ENCODE data around the gene RPE. TPM values are rescaled to one million over a fixed set of nuclear protein-coding genes. Genes with fewer than 3 reads are reported as not detected.
A peak's percentile ranks its signal among the peaks of the same experiment; 100 is the strongest.

The RPE gene
- total RNA-seq, result 10 to 100 TPM; 50.2 to 52.6 TPM

DNA sequence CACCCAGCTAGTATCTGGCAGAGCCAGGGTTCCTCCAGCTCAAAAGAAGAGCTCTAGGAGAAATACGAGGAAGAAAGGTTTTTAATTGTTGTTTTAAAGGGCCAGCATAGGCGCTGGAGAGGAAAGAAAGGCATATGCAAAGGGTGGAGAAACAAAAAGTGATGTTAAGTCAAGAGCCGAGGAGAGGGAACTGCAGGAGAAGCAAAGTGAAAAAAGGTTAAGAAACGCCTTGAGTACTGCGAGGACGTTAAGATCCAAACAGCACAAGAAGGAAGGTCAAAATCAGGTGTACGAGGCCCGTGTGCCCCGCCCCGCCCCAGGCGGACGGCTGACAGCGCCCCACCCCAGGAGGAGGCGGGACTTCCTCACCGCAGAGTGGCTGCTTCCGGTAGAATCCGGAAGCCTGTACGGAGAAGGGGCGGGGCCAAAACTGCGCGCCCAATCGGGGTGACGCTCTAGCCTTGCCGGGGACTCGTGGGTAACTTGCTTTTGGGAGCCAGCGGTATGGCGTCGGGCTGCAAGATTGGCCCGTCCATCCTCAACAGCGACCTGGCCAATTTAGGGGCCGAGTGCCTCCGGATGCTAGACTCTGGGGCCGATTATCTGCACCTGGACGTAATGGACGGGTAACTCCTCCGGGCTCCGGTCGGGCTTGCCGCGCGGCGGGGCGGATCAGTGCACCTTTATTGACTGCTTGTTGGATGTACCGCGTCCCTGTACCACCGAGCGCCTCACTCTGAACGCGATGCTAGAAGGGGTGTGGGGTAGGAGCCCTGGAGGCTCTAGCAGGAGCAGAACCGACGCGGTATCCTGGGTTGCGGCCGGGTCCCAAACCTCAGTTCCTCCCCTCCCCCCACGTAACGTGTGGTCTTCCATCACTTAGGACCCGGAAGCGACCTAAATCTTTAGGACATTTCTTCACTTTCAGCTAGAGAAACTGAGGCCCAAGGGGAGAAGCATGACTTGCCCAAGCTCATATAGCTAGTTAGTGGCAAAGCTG is at the start of gene RPE:
Gene RPE, plus strand, starts transcription at position 481 of the 1,000 bp plus-strand sequence. Its CDS starts 24 bp downstream, at position 505.
- Mint-ChIP-seq H3K9me3 (peaks cover 3% of the 10 kb centered on the region), H3K4me1 (peaks cover 43% of the 10 kb centered on the region), H3K27me3 (no peaks in the 10 kb centered on the region), H3K4me3 (peak within 1 kb of the TSS; percentile 92), H3K27ac (peak within 1 kb of the TSS; percentile 96), H3K36me3 (peaks cover 19% of the 10 kb centered on the region)
- DNase-seq, result peak; percentile 95

DNA sequence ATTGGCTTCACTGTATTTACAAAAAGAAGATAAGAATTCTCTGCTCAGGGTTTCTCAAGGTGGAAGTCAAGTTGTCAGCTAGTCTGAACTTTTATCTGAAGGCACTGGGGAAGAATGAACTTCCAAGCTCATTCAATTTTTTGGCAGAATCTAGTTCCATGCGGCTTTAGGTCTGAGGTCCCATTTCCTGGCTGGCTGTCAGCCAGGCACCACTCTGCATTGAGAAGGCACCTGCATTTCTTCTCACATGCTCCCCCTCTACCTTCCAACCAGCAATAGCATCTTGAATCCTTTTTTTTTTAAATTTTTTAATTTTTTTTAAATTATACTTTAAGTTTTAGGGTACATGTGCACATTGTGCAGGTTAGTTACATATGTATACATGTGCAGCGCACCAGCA is 46.2 kb upstream of the RPE start:
- no peaks in the 10 kb centered on the region for H3K36me3 Mint-ChIP-seq
- H3K27me3 Mint-ChIP-seq, result peaks cover 17% of the 10 kb centered on the region
- H3K27ac Mint-ChIP-seq, result no peak overlapping the region
- no peaks in the 10 kb centered on the region for H3K9me3 Mint-ChIP-seq
- DNase-seq, result no peak
- no peak overlapping the region for H3K4me3 Mint-ChIP-seq
- no peaks in the 10 kb centered on the region for H3K4me1 Mint-ChIP-seq

DNA sequence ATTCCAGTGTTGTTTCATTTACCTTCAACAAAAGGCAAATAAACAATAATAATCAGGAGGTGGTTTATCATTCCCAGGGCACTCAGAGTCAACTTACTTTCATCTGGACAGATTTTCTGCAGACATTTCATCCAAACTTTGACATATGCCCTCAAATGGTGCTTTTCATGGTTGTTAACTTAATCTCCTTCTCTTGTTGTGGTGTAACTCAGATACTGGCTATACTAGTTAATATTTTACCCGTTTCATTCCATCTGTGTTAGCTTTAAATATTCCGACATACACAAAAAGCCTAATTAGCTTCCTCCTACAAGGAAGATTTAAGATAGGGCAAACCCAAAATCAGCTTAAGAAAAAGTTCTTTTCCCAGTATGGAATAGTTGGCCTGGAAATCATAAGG is 44.4 kb upstream of the RPE start:
- no peaks in the 10 kb centered on the region for H3K9me3 Mint-ChIP-seq
- H3K27ac Mint-ChIP-seq, result no peak overlapping the region
- H3K4me1 Mint-ChIP-seq, result no peaks in the 10 kb centered on the region
- no peak overlapping the region for H3K4me3 Mint-ChIP-seq
- DNase-seq, result no peak
- H3K27me3 Mint-ChIP-seq, result peaks cover under 1% of the 10 kb centered on the region
- H3K36me3 Mint-ChIP-seq, result no peaks in the 10 kb centered on the region

DNA sequence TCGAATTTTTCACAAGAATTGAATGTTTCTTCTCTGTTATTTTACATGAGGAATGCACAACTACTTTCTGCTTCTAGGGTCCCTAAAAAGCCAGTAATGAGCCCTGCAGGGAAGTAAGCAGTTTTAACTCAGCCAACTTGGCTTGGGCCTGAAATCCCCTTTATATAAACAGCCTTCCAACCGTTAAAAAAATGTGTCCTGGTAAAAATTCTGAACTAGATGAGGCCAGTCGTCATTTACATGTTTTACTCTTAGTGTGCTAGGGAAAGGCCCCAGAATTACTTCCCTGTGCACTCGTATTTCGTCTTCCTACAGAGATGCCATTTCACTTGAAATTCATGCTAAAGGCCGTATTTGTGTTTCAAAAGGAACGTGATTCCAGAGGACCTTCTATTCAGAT is 42.4 kb upstream of the RPE start:
- H3K36me3 Mint-ChIP-seq, result no peaks in the 10 kb centered on the region
- H3K9me3 Mint-ChIP-seq, result no peaks in the 10 kb centered on the region
- no peak overlapping the region for H3K27ac Mint-ChIP-seq
- no peak for DNase-seq
- no peaks in the 10 kb centered on the region for H3K27me3 Mint-ChIP-seq
- no peak overlapping the region for H3K4me3 Mint-ChIP-seq
- no peaks in the 10 kb centered on the region for H3K4me1 Mint-ChIP-seq

DNA sequence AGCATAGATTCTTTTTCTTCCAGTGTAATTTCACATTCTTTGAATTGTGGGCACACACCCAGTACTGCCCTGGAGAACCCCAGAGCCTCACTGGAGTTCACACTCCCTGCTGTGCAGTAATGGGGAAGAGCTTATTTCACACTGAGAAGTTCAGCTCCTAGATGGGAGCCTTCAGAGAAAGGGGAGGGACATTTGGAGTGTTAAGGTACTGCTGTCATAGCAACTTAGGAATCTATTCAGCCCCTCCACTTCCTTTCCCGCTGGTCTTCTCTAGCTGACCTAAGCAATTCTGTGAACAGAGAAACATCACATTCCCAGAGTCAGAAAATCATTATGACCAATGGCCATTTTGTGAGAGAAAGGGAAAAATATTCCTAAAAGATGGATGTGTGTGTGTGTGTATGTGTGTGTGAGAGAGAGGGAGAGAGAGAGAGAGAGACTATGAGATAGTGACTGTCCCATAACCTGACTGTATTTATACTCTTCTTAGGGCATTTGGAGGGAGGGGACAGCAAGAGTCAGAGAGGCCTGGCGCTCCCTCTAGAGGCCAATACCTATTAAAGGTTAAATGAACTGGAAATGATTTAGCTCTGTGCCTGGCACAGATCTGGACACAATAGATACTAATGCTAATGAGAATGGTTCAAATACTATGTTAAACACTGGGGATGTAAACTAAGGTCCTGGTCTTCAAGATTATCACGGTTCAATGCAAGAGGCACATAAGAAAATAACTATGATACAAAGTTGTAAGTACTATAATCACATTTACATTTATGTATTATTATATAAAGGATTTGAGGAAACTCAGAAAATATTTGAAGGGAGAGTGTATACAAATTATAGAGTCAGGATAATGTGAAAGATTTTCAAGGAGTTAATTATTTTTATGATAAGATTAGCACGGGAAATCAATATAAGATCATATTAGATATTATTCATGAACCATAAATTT is 41.5 kb upstream of the RPE start:
- Mint-ChIP-seq H3K27ac (no peak overlapping the region), H3K9me3 (no peaks in the 10 kb centered on the region), H3K4me3 (no peak overlapping the region), H3K27me3 (no peaks in the 10 kb centered on the region), H3K4me1 (no peaks in the 10 kb centered on the region), H3K36me3 (no peaks in the 10 kb centered on the region)
- DNase-seq, result peak; percentile 24

DNA sequence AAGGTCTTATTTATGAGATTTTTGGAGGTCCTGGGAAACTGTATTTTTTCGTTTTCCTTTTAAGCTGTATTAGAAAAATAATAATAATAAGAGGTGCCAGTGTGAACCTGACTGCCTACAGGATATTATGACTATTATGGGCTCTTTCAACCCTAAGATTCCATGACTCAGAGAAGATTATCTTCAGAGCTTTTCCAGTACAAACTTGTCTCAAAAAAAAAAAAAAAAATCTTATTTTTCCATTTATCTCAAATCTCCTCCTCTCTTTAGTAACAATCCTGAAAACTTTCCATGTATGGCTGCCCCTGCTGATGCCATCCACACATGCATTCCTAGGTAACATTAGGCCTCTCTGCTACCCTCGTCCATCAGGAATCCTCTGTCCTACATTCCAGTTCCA is 36.7 kb upstream of the RPE start:
- DNase-seq, result no peak
- H3K4me1 Mint-ChIP-seq, result no peaks in the 10 kb centered on the region
- no peaks in the 10 kb centered on the region for H3K36me3 Mint-ChIP-seq
- H3K27ac Mint-ChIP-seq, result no peak overlapping the region
- no peak overlapping the region for H3K4me3 Mint-ChIP-seq
- no peaks in the 10 kb centered on the region for H3K9me3 Mint-ChIP-seq
- H3K27me3 Mint-ChIP-seq, result peaks cover 3% of the 10 kb centered on the region

DNA sequence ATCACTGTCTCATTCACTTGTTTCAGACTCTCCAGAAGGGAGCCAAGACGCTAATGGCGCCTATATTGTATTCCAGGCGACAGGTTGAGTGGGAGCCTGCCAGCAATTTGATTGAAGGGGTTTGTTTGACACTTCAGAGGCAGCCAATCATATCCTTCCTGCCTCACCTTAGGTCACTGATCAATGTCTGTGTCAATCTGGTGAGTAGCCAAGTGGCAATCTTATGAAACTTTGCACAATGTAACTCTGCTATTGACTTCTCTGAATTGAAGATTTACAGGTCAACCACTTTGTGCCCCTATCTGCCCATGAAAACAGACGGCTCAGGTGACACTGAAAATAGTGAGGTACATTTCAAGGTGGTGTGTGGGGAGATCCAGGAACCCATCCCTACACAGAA is 32.7 kb upstream of the RPE start:
- DNase-seq, result no peak
- Mint-ChIP-seq H3K9me3 (no peaks in the 10 kb centered on the region), H3K4me3 (no peak overlapping the region), H3K4me1 (no peaks in the 10 kb centered on the region), H3K36me3 (no peaks in the 10 kb centered on the region), H3K27me3 (peaks cover 16% of the 10 kb centered on the region), H3K27ac (no peak overlapping the region)

DNA sequence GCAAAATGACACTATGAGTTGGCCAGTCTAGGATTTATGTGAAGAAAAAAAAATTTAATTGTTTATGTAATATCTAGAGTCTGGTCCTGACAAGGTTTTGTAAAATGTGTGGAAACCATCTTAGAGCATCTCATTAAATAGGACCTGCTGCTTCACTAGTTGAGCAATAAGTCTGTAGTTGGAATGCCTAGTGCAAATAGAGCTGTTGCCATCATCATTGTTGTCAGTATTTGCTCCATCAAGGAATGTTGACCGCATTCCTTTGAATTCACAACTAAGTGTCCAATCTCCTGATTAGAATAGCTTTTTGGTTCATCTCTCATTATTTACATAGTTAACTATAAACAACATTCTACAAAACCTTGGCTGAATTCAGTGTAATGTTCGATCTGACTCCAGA is 32.2 kb upstream of the RPE start:
- no peaks in the 10 kb centered on the region for H3K9me3 Mint-ChIP-seq
- H3K4me1 Mint-ChIP-seq, result no peaks in the 10 kb centered on the region
- no peak overlapping the region for H3K27ac Mint-ChIP-seq
- peaks cover 16% of the 10 kb centered on the region for H3K27me3 Mint-ChIP-seq
- no peaks in the 10 kb centered on the region for H3K36me3 Mint-ChIP-seq
- H3K4me3 Mint-ChIP-seq, result no peak overlapping the region
- no peak for DNase-seq

DNA sequence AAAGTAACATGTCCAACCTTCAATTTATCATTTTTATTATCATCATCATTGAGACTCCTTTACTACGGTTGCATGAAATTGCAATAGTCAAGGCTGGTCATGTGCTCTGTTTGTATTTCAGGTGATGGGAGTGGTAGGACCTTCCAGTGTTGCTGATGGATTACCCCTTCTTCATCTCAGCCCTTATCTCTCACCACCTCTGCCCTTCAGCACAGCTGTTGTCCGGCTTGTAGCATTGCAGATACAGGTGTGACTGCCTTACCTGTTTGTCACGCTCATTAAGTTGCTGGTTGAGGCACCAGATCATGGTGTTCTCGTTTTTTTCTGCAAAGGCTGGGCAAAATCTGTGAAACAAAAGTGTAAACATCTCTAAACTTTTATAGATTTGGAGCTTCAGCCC is 31.7 kb upstream of the RPE start:
- Mint-ChIP-seq H3K4me1 (no peaks in the 10 kb centered on the region), H3K4me3 (no peak overlapping the region), H3K27ac (no peak overlapping the region), H3K36me3 (no peaks in the 10 kb centered on the region), H3K27me3 (peaks cover 16% of the 10 kb centered on the region), H3K9me3 (no peaks in the 10 kb centered on the region)
- no peak for DNase-seq

DNA sequence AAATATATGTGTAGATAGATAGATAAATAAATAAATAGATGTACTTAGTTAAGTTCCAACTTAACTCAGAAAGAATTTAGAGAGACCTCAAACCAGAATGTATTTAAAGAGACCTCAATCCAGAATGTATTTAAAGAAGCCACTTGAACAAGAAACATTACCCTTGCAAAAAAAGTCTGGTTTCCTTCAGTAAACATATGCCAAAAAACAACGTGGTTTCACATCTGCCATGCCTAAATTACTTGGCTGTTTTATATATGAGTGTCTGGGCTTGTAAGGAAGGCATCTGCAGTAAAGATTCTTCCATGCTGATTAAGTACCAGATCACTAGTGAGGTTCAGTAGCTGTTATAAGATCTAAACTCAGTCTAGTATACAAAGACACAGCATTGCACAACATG is 29.1 kb upstream of the RPE start:
- H3K27me3 Mint-ChIP-seq, result peaks cover 13% of the 10 kb centered on the region
- H3K4me3 Mint-ChIP-seq, result no peak overlapping the region
- no peak overlapping the region for H3K27ac Mint-ChIP-seq
- no peaks in the 10 kb centered on the region for H3K9me3 Mint-ChIP-seq
- no peak for DNase-seq
- H3K36me3 Mint-ChIP-seq, result no peaks in the 10 kb centered on the region
- no peaks in the 10 kb centered on the region for H3K4me1 Mint-ChIP-seq

DNA sequence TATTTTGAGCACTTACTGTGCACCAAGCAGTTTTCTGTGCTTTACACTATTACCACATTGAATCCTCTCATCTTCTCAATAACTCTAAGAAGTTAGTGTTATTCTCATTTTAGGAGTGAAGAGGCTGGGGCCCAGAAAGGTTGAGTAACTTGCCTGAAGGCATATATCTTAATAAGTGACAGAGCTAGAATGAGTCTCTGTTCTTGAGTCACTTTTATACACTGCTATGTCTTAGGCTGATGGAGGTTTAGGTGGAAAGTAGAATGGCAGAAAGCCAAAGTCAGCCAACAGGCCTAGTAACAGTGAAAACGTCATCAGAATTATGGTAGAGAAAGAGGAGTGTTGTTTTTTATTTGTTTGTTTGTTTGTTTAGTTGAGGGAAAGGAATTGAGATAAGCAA is 27.9 kb upstream of the RPE start:
- DNase-seq, result no peak
- Mint-ChIP-seq H3K36me3 (no peaks in the 10 kb centered on the region), H3K9me3 (no peaks in the 10 kb centered on the region), H3K27me3 (peaks cover 13% of the 10 kb centered on the region), H3K4me3 (no peak overlapping the region), H3K4me1 (no peaks in the 10 kb centered on the region), H3K27ac (no peak overlapping the region)

DNA sequence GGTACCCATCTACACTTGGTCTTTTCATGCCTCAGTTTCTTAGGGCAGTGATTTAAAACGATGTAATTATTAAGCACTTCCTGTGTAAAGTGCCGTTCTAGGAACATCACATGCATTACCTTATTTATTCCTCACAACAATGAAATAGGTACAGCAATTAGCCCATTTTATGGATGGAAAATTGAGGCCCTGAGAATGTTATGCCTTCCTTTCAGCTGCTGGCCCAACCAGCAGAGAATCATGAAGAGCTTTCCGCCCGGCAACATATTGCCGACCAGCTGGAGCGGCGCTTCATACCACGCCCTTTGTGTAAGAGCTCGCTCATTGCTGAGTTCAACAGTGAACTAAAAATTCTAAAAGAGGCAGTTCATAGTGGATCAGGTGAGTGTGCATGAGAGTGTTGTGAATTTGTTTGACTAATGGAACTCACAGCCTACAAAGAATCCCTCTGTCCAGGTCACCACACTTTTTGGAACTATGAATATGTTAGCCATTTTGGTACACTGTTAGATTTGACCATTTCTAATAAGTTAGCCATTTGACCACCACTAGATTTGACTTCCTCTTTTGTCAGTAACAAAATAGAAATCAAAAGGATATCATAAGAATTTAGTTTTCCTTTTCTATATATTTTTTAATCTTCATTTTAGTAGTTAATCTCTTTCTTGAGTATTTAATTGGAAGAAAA is 25.6 kb upstream of the RPE start:
- Mint-ChIP-seq H3K36me3 (no peaks in the 10 kb centered on the region), H3K27me3 (peaks cover 10% of the 10 kb centered on the region), H3K27ac (no peak overlapping the region), H3K4me1 (no peaks in the 10 kb centered on the region), H3K4me3 (no peak overlapping the region), H3K9me3 (no peaks in the 10 kb centered on the region)
- no peak for DNase-seq

DNA sequence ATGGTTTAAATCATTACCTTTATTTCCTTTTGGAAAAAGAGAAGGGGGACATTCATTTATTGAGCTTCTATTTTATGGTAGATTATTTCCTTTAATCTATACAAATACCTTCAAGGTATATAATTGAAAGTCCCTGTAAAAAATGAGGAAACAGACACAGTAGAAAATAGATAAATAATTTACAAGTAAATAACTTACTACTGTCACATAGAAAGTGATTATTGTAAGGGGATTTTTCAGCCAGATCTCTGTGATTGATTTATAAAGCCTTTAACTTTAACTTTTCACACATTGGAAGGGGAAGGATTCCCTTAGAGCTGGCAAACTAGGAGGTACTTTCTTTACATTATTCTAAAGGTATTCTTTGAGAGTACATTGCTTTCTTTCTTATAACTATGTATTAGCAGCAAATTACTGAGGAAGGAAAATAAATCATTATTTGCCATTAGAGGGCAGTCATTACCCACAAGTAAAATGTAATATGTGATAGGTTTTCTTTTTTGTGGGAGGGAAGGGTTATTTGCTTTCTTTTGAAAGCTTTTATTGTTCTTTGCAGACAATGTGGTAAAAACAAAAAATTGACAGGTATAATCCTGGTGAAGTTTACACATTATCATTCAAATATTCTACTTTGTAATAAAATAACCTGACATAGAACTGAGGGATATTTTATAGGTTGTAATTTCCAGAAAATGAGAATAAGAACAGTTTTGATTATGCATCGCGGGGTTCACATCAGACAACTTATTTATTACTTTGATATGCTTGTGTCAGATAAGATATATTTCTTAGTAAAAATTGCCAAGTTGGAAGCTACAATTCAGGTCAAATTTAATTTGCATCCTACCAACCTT is 24.8 kb upstream of the RPE start:
- Mint-ChIP-seq H3K4me3 (no peak overlapping the region), H3K36me3 (no peaks in the 10 kb centered on the region), H3K9me3 (no peaks in the 10 kb centered on the region), H3K4me1 (no peaks in the 10 kb centered on the region), H3K27ac (no peak overlapping the region), H3K27me3 (peaks cover 4% of the 10 kb centered on the region)
- DNase-seq, result no peak

DNA sequence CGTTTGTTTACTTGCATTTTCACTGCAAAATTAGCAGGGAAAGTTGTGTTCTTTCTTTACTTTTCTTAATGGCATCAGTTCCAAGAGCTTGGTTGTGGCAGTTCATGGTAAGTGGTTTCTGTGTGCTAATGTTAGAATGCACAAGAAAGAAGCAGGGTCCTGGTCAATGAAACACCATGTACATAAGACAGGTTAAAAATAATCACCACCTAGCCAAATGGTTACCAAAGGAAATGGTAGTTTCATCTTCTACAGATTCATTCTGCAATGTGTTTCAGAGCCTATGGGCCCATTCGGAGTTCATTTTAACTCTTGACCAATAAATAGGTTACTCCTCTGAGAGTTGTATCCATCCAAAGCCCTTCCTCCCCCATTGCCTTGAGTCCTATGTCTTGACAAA is 18.1 kb upstream of the RPE start:
- Mint-ChIP-seq H3K36me3 (no peaks in the 10 kb centered on the region), H3K4me3 (no peak overlapping the region), H3K27ac (no peak overlapping the region), H3K4me1 (no peaks in the 10 kb centered on the region), H3K9me3 (no peaks in the 10 kb centered on the region), H3K27me3 (peaks cover 14% of the 10 kb centered on the region)
- no peak for DNase-seq
